Gastroesophageal sphincter (tissue), 4 donors: ENCODE data around the gene XYLT2. TPM values are rescaled to one million over a fixed set of nuclear protein-coding genes. Genes with fewer than 3 reads are reported as not detected.

Experiments used
- ATAC-seq: fragments of 150-250 bp; one replicate; pipeline ENCODE4 v1.9.1; 2016; ENCODE audit warnings: mild to moderate bottlenecking, moderate library complexity
- H3K27ac ChIP-seq, 4 donors: fragments of 200-600 bp; sonication (generic) in 3 of 4; 1 replicate in 3 of 4; 2 replicates in 1 of 4; pipeline ENCODE4 v1.5.1; 2016 to 2019
- H3K27me3 ChIP-seq: fragments of 200-600 bp; sonication (generic); one replicate; pipeline ENCODE4 v1.5.1; 2019
- H3K36me3 ChIP-seq, 2 donors: fragments of 200-600 bp; sonication (generic); one replicate each; pipeline ENCODE4 v1.5.1; 2019; ENCODE audit warnings: control low read depth in 1 of 2
- H3K4me1 ChIP-seq, 3 donors: fragments of 200-600 bp; sonication (generic); 1 replicate in 2 of 3; 2 replicates in 1 of 3; pipeline ENCODE4 v1.5.1; 2016 to 2019; ENCODE audit warnings: control low read depth in 2 of 3
- H3K4me3 ChIP-seq, 2 donors: fragments of 200-600 bp; sonication (generic); one replicate each; pipeline ENCODE4 v1.5.1; 2019; ENCODE audit warnings: mild to moderate bottlenecking in 1 of 2, moderate library complexity in 1 of 2
- H3K9me3 ChIP-seq, 3 donors: fragments of 200-600 bp; sonication (generic); one replicate each; pipeline ENCODE4 v1.5.1; 2017 to 2019; ENCODE audit warnings: control low read depth in 2 of 3
- CTCF ChIP-seq, 4 experiments: fragments of 200-600 bp in 2 of 4; fragments of 450-650 bp in 2 of 4; sonication (generic) in 1 of 4; IDR thresholded peaks; one replicate each; pipeline ENCODE4 v1.5.1; 2017 to 2019; ENCODE audit warnings: antibody characterized with exemption in 4 of 4, mild to moderate bottlenecking in 2 of 4, moderate library complexity in 2 of 4
- EP300 ChIP-seq: sonication (generic); formaldehyde crosslinking; IDR thresholded peaks from one replicate; pipeline ENCODE4 v1.6.1; 2017; ENCODE audit warnings: antibody characterized with exemption, mild to moderate bottlenecking
- POLR2A ChIP-seq, 2 donors: fragments of 450-650 bp; IDR thresholded peaks; one replicate each; pipeline ENCODE4 v1.6.1; 2017; ENCODE audit warnings: antibody characterized with exemption in 2 of 2, mild to moderate bottlenecking in 2 of 2, moderate library complexity in 1 of 2
- POLR2AphosphoS5 ChIP-seq: sonication (generic); formaldehyde crosslinking; IDR thresholded peaks from one replicate; pipeline ENCODE4 v1.6.1; 2017; ENCODE audit warnings: antibody characterized with exemption
- WGBS, 2 donors: methylation state at CpG; one replicate each; pipeline ENCODE4 v1.1.5; 2018; ENCODE audit warnings: low coverage in 1 of 2; 5-methylcytosine and 5-hydroxymethylcytosine counted together
- total RNA-seq, 4 donors: library from RNA; depleted of rRNA; stranded (reverse); fragments of >200 nt; gene quantifications; one replicate each; pipeline ENCODE4 v1.1.0, GENCODE V29; 2016

Gene XYLT2
- total RNA-seq, 4 donors from 2014 or later, result 19.4 to 30.7 (median 23.4) TPM

- 0% methylated on average over 8 to 13 of the region's 57 CpGs for WGBS, 2 donors
- Histone ChIP-seq H3K4me3 (peak overlapping the region; percentile 88 to 90), H3K36me3 (no peaks in the 10 kb centered on the region), H3K4me1 (peaks cover 0 to 37% (median 22%) of the 10 kb centered on the region in 3 donors), H3K27me3 (no peaks in the 10 kb centered on the region), H3K27ac (peak overlapping the region in 3 of 4 donors; percentile 74 to 84 (median 83)), H3K9me3 (no peaks in the 10 kb centered on the region)
- TF ChIP-seq EP300 (no peak), POLR2A (IDR thresholded peaks at IDR 0.05) (no peak), CTCF (IDR thresholded peaks at IDR 0.05) (no peak), POLR2AphosphoS5 (no peak)
- ATAC-seq, result peak; percentile 56
Observed at GRCh38 chr17:50346313-50347116, 589 bp downstream of the XYLT2 start.

GRCh38 chr17:50347117-50347893 is 1.4 kb downstream of the XYLT2 start:
- peaks cover 0 to 3% of the 10 kb centered on the region in 2 donors for H3K36me3 ChIP-seq
- H3K4me3 ChIP-seq, result peak overlapping the region; percentile 88 to 90
- no peak for ATAC-seq
- no peaks in the 10 kb centered on the region for H3K27me3 ChIP-seq
- TF ChIP-seq POLR2AphosphoS5 (no peak), EP300 (no peak), POLR2A (IDR thresholded peaks at IDR 0.05) (no peak), CTCF (IDR thresholded peaks at IDR 0.05) (no peak)
- H3K4me1 ChIP-seq, result peaks cover 0 to 45% (median 22%) of the 10 kb centered on the region in 3 donors
- H3K27ac ChIP-seq, result peak overlapping the region in 3 of 4 donors; percentile 74 to 84 (median 83)
- WGBS, 2 donors, result 0% methylated on average over 2 of the region's 17 CpGs; no CpG with 5 or more reads in 1 of the 2 donors
- no peaks in the 10 kb centered on the region for H3K9me3 ChIP-seq

- ATAC-seq, result no peak
- Histone ChIP-seq H3K4me1 (peaks cover 0 to 50% (median 22%) of the 10 kb centered on the region in 3 donors), H3K9me3 (no peaks in the 10 kb centered on the region), H3K4me3 (no peak overlapping the region), H3K27ac (no peak overlapping the region), H3K36me3 (peaks cover 0 to 8% of the 10 kb centered on the region in 2 donors), H3K27me3 (no peaks in the 10 kb centered on the region)
- TF ChIP-seq EP300, result no peak
- TF ChIP-seq POLR2A (IDR thresholded peaks at IDR 0.05), result no peak
- no peak for TF ChIP-seq POLR2AphosphoS5
- TF ChIP-seq CTCF (IDR thresholded peaks at IDR 0.05), result no peak
- 34 to 57% methylated on average over 3 of the region's 3 CpGs for WGBS, 2 donors
Observed at GRCh38 chr17:50347894-50348291, 2.0 kb downstream of the XYLT2 start.

GRCh38 chr17:50348522-50349242 is 2.8 kb downstream of the XYLT2 start:
- H3K4me3 ChIP-seq, result no peak overlapping the region
- peak overlapping the region in 1 of 4 donors; percentile 5 for H3K27ac ChIP-seq
- peaks cover 0 to 15% of the 10 kb centered on the region in 2 donors for H3K36me3 ChIP-seq

More at GRCh38 chr17:50348522-50349242, 2.8 kb downstream of the XYLT2 start:
- Histone ChIP-seq H3K4me1 (peaks cover 0 to 50% (median 22%) of the 10 kb centered on the region in 3 donors), H3K27me3 (no peaks in the 10 kb centered on the region), H3K9me3 (no peaks in the 10 kb centered on the region)
- ATAC-seq, result no peak
- 60 to 81% methylated on average over 1 to 2 of the region's 7 CpGs for WGBS, 2 donors
- no peak for TF ChIP-seq CTCF (IDR thresholded peaks at IDR 0.05)
- no peak for TF ChIP-seq POLR2A (IDR thresholded peaks at IDR 0.05)
- no peak for TF ChIP-seq POLR2AphosphoS5
- TF ChIP-seq EP300, result no peak
